Body of pancreas (tissue), 4 donors: ENCODE results near the gene PABPN1.

Experiments used
- POLR2A ChIP-seq, 3 donors: fragments of 450-650 bp; IDR thresholded peaks; one replicate each; pipeline ENCODE4 v1.6.1; 2016; ENCODE audit warnings: antibody characterized with exemption in 3 of 3, mild to moderate bottlenecking in 2 of 3
- TF ChIP-seq, protein P1 (sequence below), 7 experiments: fragments of 450-650 bp in 4 of 7; fragments of 200-600 bp in 3 of 7; sonication (generic) in 3 of 7; IDR thresholded peaks; one replicate each; pipeline ENCODE4 v1.5.1; 2016 to 2019; ENCODE audit warnings: antibody characterized with exemption in 7 of 7

GRCh38 chr14:23361763-23362162 is 40.5 kb downstream of the PABPN1 start:
- no peak for TF ChIP-seq POLR2A (IDR thresholded peaks at IDR 0.05)
- TF ChIP-seq, protein P1, sequence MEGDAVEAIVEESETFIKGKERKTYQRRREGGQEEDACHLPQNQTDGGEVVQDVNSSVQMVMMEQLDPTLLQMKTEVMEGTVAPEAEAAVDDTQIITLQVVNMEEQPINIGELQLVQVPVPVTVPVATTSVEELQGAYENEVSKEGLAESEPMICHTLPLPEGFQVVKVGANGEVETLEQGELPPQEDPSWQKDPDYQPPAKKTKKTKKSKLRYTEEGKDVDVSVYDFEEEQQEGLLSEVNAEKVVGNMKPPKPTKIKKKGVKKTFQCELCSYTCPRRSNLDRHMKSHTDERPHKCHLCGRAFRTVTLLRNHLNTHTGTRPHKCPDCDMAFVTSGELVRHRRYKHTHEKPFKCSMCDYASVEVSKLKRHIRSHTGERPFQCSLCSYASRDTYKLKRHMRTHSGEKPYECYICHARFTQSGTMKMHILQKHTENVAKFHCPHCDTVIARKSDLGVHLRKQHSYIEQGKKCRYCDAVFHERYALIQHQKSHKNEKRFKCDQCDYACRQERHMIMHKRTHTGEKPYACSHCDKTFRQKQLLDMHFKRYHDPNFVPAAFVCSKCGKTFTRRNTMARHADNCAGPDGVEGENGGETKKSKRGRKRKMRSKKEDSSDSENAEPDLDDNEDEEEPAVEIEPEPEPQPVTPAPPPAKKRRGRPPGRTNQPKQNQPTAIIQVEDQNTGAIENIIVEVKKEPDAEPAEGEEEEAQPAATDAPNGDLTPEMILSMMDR (IDR thresholded peaks at IDR 0.05), result no peak
